Stimulated activated CD4-positive, alpha-beta T cell treated with anti-CD3 and anti-CD28 coated beads, Interleukin-1b, Interleukin-23, amount 100 ng/mL, for 24 hours (primary cell): ENCODE results near the gene SYNPO2.
"Not testable (repeated sequence)": the region's sequence is repeated elsewhere in the genome, so short reads cannot be mapped to it uniquely, and the experiment has no call there.

Experiments used
- DNase-seq, 4 experiments: peaks; one replicate each; pipeline ENCODE4 v3.0.0-alpha.2; 2020; ENCODE audit warnings: low read depth in 4 of 4, low spot score in 1 of 4

Gene SYNPO2

DNA sequence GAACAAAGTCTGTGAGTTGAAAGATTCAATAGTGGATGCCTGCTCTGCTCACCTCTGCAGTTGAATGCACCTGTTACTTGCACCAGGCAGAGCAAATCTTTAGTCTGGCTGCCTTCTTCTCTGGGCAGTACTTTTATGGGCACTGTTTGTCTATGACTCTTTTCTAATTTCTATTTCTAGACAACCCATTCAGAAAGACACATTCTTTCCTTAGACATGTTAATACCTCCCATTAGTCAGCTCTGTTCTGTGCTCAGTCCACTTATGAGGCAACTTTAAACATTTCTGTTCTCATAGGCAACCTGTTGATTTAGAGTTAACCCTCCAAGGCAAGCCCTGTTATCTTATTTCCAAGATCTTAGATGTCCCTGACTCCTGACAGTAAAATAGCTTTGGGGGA is 108.9 kb downstream of the SYNPO2 start:
- no peak for DNase-seq

DNA sequence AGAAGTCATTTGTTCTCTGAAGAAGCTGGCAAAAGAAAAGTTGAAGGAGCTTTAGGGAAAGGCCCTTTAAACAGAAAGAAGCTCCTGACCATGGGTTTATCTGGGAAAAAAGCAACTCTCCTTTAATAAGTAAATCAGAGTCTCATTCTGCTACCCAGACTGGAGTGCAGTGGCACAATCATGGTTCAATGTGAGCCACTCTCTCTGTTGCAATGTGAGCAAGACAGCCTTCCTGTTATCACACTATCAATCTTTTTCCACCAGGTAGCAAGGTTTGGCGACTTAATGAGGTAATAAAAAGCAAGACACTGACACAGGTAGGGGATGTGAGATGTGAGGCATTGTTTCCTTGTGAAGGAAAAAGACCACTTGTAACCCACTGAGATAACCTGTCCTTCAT is 111.3 kb downstream of the SYNPO2 start:
- no peak for DNase-seq

DNA sequence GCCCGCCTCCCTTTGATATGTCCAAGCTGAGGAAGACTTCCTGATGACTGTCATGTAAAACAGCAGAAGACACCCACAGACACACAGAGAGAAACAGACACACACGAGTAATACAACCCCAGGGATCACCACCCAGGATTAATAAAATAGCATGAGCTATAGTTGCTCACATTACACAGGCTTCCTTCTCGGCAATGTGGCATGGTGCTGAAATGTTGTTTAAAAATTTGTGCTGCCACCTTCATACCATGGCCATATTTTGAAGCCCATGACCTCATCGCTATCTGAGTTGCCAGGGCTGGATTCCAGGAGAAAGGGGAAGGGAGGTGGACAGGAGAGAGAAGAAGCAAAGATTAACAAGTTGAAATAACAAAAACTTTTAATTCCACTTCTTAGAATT is 111.7 kb downstream of the SYNPO2 start:
- no peak for DNase-seq

DNA sequence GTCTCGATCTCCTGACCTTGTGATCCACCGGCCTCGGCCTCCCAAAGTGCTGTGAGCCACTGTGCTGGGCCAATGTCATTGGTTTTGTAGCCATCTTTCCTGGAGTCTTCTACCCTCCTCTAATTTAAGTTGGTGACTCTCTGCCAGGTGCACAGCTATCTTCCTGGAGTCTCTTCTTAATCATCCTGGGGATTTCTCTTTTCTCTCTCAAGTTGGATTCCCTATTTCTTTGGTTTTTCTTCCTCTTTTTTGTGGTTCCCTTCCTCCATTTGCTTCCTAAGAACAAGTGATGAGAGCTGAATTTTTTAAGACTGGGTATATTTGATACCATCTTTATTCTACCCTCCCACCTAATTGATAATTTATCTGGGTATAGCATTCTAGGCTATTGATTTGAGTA is 113.8 kb downstream of the SYNPO2 start:
- no peak for DNase-seq

DNA sequence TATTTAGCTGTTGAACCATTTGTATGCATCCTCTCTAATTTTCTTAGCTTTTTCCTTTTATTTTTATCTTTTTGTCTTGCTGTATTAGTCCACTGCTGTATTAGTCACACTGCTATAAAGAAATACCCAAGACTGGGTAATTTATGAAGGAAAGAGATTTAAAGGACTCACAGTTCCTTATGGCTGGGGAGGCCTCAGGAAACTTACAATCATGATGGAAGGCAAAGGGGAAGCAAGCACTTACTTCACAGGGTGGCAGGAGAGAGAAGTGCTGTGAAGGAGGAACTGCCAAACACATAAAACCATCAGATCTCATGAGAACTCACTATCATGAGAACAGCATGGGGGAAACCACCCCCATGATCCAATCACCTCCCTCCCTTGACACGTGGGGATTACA is 114.3 kb downstream of the SYNPO2 start:
- DNase-seq: not testable (repeated sequence)

DNA sequence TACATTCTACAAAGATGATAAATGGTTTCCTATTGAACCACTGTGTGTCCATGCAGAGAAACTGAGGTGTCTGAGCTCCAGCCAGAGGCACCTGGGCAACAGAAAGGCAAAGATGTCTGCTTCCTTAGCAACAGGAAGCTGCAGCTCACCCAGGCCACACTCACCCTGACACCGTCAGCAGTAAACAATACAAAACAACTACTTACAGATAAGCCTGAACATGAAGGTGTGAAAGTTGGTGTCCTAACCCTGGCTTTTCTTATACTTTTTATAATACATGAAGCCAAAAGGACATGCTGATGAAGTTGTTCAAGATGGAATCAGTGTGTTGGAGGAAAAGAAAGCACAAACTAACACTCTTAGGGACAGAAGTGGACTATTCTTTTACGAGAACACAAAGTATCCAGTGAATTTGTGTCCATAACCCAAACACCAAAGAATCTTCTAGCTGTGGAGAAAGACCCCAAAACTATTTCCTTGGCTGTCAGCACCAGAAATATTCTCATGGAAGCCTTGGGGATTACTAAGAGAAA is 117.3 kb downstream of the SYNPO2 start:
- DNase-seq: no peak

DNA sequence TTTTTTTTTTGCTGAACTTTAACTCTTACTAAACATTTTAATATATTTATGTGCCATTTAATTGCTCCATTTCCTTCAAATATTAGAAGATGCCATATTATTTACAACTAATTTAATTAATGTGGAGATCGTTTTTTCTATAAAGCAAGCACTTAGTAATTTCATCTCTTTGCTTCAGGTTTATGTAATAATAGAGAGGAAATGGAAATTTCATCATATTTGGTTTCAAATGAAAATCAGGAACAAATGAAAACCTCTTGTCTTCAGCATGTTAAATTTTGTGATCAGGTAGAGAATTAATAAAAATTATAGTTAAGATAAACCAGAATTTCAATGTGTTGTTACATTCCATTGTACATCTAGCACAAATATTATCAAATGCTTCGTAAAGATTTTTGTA is 120.1 kb downstream of the SYNPO2 start:
- no peak for DNase-seq

DNA sequence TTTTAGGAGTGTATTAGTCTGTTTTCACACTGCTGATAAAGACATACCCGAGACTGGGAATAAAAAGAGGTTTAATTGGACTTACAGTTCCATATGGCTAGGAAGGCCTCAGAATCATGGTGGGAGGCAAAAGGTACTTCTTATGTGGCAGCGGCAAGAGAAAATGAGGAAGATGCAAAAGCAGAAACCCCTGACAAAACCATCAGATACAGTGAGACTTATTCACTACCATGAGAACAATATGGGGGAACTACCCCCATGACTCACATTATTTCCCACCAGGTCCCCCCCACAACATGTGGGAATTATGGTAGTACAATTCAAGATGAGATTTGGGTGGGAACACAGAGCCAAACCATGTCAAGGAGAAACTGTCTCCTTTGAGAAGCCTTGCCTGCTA is 121.6 kb downstream of the SYNPO2 start:
- DNase-seq: not testable (repeated sequence)

DNA sequence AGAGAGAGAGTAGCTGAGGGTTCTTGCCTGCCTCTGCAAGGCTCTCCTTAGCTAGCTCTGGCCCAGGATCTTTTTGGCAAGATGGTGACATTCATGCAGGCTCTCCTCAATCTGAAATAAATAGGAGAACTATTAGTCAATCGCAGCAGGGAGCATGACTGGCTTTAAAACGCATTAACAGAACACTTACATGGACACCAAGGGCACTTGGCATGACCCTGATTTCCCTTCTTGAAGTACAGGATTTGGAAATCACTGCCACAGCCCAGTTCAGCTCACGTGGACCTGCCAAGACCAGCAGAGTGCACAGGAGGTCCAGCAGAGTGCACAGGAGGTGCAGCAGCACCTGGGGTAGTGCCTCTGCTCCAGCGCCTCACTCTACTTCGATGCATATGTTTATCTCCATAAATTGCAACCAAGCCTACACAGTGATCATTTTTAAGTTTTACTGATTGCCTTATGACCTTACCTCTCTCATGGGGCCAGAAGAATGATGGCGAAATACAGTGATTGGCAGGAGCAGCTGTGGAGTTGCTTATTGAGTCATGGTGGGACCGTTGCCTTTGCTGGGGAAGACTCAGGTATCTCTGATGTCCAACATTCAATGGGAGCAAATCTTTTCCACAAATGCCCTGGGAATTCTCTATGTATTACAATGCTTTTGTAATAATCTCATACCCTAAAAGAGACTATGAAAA is 122.4 kb downstream of the SYNPO2 start:
- DNase-seq: no peak

DNA sequence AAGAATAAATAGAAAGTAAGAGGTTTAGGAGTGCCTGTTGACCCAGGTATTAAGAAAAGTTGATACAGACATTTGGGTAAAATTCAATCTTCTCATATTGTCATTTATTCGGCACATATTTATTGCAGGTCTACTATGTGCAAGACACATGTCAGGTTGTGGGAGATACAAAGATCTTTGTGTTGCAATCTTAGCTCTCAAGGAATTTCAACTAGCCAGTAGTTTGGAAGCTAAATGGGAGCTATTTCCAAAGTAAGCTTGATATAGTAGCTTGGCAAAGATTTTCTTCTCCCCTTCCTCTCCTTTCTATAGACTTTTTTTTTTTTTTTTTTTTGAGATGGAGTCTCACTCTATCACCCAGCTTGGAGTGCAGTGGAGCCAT is 122.9 kb downstream of the SYNPO2 start:
- no peak for DNase-seq

DNA sequence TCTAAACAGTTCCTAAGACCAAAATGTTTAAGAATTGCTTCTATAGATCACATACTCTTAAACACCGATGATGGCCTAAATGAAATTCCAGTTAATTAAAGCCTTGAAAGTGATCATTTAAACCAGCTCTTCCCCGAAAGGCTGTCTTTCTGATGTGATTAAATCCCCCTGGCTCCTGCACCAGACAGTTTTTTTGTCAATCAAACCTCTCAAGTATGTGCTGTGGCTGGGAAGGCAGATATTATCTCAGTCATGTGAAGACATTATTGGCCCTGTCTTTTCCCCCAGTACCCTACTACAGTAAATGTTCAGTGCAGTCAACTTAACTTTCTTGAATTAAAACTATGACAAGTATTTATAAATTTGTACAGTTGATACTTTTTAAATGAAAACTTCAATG is 126.0 kb downstream of the SYNPO2 start:
- DNase-seq: no peak

DNA sequence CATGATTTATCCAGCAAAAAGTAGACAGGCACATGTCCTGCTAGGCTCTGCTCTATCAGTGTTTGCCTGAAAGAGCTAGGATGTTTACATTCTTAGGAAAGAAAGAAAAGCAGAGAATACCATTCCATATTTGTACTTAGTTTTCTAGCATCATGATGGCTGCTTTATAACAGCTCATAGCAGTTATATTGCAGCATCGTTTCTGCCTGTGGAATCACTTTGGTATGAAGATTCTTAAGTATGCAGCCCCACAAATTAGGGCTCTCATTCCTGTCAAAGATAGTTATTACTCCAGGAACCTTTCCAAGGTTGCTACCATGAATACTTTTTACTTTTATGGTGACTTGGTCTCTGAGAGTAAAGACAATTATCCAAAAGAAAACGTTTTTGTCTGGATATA is 128.0 kb downstream of the SYNPO2 start:
- no peak for DNase-seq

DNA sequence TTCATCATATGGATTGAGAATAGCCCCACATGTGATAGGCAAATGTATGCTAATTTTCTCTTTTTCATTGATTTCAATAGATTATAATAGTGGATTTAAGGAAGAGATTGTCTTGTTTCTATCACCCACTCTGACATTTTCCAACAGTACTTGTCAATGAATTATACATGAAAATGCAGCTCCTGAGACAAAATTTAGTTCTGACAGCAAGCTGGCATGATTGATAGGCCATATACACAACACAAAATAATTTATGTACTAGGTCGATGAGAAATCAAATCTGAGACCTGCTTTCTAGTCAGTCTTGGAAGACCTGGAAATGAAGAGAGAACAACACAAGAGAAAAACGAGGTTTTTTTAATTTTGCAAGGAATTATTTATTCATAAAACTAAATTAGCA is 129.0 kb downstream of the SYNPO2 start:
- DNase-seq: no peak

DNA sequence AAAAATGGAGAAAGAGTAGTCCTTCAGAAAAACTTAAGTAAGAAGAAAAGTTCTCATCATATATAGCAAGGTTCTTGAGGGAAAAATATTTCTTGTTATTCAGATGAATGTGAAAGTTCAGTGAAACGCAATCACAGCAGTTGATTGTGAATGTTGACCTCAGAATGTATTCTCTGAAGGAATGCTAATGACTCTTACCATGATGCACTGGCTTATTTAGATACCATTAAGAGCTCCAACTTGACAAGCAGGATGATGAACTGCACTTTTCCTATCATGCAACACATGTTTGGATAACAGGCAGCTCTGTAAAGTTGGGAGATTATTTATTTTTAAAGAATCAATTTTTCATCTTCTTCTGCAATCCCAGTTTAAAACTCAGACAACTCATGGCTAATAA is 131.5 kb downstream of the SYNPO2 start:
- no peak for DNase-seq

DNA sequence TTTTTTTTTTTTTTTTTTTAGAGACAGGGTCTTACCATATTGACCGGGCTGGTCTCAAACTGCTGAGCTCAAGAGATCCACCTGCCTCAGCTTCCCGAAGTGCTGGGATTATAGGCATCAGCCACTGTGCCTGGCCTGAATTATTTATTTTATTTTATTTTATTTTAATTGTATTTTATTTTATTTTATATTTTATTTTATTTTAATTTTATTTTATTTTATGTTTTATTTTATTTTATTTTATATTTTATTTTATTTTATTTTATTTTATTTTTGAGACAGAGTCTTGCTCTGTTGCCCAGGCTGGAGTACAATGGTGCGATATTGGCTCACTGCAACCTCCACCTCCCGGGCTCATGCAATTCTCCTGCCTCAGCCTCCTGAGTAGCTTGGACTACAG is 133.9 kb downstream of the SYNPO2 start:
- not testable (repeated sequence) for DNase-seq

DNA sequence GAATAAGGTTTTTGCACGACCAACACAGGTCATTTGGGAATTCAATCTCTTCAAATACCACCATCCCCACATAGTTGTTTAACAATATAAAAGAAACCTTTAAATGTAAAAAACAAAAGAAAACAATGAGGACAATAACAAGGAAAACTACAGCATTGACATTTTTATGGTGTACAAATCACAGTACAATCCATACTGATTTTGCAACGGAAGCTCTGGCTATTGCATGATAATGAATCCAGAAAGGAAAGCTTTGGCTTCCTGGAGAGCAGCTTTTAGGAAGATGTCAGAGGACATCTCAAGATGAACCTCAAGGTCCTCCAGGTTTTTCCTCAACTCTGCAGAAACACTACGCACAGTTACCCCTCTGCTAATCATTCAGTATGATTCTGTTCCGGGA is 135.4 kb downstream of the SYNPO2 start:
- DNase-seq: no peak

DNA sequence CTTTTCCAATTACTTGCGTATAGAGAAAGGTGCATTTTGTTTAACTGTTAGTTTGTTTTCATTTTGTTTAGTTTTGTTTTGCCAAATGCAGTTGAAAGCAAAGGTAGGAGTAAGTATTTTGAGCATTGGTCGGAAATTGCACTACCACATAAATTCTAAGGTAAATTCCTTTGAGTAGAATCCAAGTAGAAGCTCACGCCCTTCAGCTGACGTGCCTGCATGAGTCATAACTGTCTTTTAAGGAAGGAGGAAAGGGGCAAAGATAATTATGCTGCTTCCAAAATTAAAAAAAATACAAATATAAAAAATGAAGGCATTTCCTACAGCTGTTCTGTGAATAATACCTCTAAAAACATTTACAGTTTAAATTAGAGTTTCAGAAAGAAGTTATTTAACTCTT is 136.8 kb downstream of the SYNPO2 start:
- DNase-seq: no peak

DNA sequence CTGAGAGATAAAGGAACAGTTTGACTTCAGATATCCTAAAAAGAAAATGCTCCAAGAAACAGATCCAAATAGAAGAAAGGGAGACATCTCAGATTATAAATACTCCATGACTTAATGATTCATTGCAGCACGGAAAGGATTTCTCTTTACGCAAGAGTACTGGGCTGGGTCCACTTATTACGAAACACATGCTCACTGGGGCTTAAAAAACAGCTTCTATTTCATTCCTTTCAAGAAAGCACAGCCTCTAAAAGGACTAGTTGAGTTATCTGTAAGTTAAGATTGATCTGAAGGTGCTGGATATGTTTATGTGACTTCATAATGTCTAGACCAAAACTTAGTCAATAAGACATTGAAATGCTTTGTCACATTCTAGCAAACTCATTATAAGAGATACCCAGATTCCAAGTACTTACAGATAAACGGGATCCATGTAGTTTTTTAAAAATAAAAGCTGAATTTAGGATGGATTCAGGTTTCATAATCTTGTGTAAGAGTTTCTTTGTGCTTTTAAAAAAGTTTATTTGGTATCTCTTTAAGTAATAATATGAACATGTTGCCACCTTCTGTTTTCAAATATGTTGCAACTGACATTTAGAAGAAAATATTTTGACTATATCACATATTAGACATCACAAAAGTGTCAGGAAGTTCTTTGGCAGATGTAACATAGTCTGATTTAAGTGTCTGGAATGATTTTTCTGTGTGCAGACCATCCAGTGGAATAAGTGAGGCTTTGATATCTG is 137.4 kb downstream of the SYNPO2 start:
- no peak for DNase-seq

DNA sequence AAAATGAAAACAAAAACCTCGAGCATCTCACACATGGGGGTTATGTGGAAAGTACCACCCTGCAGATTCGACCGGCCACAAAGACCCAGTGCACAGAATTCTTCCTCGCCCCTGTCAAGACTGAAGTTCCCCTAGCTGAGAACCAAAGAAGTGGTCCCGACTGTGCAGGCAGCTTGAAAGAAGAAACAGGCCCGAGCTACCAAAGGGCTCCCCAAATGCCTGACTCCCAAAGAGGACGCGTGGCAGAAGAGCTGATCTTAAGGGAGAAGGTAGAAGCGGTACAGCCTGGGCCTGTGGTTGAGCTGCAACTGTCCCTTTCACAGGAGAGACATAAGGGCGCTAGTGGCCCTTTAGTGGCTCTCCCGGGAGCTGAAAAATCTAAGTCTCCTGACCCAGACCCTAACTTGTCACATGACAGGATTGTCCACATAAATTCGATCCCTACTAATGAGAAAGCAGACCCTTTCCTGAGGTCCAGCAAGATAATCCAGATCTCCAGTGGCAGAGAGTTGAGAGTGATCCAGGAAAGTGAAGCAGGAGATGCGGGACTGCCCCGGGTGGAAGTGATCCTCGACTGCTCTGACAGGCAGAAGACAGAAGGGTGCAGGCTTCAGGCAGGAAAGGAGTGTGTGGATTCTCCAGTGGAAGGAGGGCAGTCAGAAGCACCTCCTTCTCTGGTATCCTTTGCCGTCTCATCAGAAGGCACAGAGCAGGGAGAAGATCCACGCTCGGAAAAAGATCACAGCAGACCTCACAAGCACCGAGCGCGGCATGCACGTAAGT is 138.2 kb downstream of the SYNPO2 start:
- no peak for DNase-seq

DNA sequence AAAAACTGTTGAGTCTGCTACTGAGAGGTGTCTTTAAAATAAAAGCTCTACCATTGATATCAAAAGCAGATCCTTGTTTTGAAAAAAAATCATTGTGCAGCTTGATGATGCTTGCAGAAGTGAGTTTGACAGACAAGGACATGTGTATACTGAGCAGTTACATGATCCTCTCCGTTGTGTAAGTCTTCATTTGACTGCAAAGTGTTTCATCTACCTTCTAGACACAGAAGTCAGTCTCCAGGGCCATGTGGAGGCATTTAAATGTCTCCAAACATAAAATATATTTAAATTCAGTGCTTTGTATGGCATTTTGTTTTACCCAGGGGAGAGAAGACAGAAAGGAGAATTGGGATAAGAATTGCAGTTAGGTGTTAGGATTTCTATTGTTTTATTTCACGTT is 139.2 kb downstream of the SYNPO2 start:
- DNase-seq: no peak

DNA sequence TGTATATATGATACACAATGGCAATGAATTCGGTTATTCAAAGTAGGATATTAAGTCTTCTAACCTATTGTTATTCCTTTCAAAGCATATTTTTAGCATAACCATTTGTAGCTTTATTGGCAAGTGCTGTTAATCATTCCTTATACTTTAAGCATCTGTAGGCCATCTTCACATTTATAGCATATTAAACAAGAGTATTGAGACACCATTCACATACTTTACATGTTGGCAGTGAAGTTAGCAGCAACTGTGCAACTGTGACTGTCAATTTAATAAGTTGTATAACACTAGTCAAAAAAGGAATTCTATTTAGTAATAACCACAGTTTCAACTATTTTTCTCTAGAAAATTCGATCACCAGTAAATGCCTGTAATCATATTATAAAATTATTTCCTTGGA is 139.6 kb downstream of the SYNPO2 start:
- no peak for DNase-seq
